A549 (cell line): ENCODE data around the gene TCF23.

Source experiments
- BHLHE40 ChIP-seq: IDR thresholded peaks from 2 replicates; pipeline ENCODE4 v1.6.1; 2012; ENCODE audit warnings: low read depth, low read length, inconsistent platforms
- CTCF ChIP-seq: fragments of >200 bp; sonication (Bioruptor Twin); formaldehyde crosslinking; IDR thresholded peaks from 3 replicates; pipeline ENCODE4 v1.5.1; 2016
- MAFK ChIP-seq: fragments of 450-650 bp; IDR thresholded peaks from 2 replicates; pipeline ENCODE4 v1.6.1; 2014; ENCODE audit not compliant: partially characterized antibody
- MAX ChIP-seq: IDR thresholded peaks from 2 replicates; pipeline ENCODE4 v1.6.1; 2012
- REST ChIP-seq: fragments of 200-600 bp; sonication (generic); IDR thresholded peaks from 2 replicates; pipeline ENCODE4 v1.6.1; 2016; ENCODE audit warnings: antibody characterized with exemption, mild to moderate bottlenecking, moderate library complexity
- TP53 ChIP-seq: fragments of 250-450 bp; sonication (Bioruptor Pico); IDR thresholded peaks from 2 replicates; pipeline ENCODE4 v1.5.0; 2021; ENCODE audit warnings: mild to moderate bottlenecking, moderate library complexity

GRCh38 chr2:27155069-27155520 is 6.3 kb downstream of the TCF23 start:
- TF ChIP-seq CTCF (no peak), TP53 (no peak), MAX (no peak), BHLHE40 (no peak), MAFK (no peak), REST (no peak)
